AG04449 (cell line): ENCODE measurements around the gene MLPH.
"Not testable (repeated sequence)": the region's sequence is repeated elsewhere in the genome, so short reads cannot be mapped to it uniquely, and the experiment has no call there.

ENCODE experiments used
- CTCF ChIA-PET: fragments of 350-600 bp; formaldehyde crosslinking; extraction: SDS; loops from one replicate; lab custom pipeline; 2021; ENCODE audit warnings: antibody characterized with exemption; lab: Yijun Ruan, JAX
- POLR2A ChIA-PET: fragments of 400-600, 350-600 bp; formaldehyde crosslinking; extraction: SDS; loops from one replicate; lab custom pipeline; 2020; ENCODE audit warnings: antibody characterized with exemption, inconsistent platforms; lab: Yijun Ruan, JAX
- DNase-seq: peaks from one replicate; pipeline ENCODE4 v3.0.0-alpha.2; 2010; ENCODE audit warnings: low read depth, low spot score
- H3K4me3 ChIP-seq: 2 replicates; pipeline ENCODE4 v1.5.1; 2011; ENCODE audit warnings: low read depth, mild to moderate bottlenecking, control low read depth, low read length
- CTCF ChIP-seq: IDR thresholded peaks from one replicate; pipeline ENCODE4 v1.5.1; 2011; ENCODE audit warnings: mild to moderate bottlenecking, moderate library complexity, low read length, control low read depth, inconsistent platforms; ENCODE audit not compliant: insufficient read depth; ENCODE audit errors: missing control alignments

Gene MLPH

DNA sequence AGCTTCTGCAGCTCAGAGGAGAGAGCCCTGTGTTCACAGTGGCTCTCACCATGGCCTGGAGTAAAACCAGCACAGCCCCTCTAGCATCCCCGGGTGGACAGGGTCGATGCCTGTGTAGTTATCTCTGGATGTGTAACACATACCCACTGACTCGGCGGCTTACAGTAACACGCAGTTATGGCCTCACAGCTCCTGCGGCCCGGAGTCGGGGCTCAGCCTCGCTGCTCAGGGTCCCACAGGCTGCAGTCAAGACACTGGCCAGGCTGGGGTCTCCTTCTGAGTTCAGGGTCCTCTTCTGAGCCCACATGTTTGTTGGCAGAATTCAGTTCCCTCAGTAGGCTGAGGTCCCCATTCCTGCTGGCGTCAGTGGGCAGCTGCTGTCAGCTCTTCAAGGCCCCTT lies 106.0 kb downstream of the MLPH start:
- no peak for TF ChIP-seq CTCF
- no peak overlapping the region for H3K4me3 ChIP-seq
- POLR2A ChIA-PET, result no interaction called here
- DNase-seq, result no peak
- CTCF ChIA-PET, result interaction anchor here (1.2 to 4.4 kb wide), 3 partner anchors 12 to 152 kb away, joined by 4 to 18 read pairs (median 8); no protein-coding TSS in a partner anchor

DNA sequence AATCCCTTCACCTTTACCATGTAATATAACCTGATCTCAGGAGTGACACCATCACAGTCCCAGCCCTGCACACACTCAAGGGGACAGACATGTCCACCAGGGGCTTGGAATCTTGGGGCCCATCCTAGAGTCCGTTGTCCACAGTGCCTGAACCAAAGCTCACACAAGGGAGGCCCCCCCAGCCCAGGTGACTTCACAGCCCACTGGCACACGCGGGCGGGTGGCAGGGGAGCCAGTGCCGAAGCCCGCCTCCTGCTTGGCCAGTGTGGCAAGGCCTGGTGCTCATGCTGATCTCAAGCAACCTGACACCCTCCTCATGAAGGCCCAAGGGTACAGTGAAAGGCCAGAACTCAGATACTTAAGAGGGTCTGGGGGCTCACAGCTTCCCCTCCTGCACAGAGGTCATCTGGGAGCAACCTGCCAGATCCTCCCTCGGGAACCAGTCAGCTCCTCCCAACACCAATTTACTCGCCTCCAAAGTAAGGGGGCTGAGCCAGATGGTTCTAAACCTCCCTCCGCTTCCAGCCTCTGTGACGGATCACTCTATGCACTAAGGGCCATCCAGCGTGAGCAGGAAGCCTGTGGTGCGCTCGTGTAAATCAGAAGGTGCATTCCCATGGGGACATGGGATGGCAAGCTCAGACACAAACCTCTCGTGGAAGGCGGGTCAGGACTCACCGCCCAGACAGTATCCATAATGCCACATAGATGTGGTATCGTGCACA lies 106.7 kb downstream of the MLPH start:
- TF ChIP-seq CTCF, result no peak
- no peak overlapping the region for H3K4me3 ChIP-seq
- ChIA-PET CTCF (interaction anchor here (4.4 kb wide), 1 partner anchor 12 kb away, joined by 18 read pairs; no protein-coding TSS in a partner anchor), POLR2A (no interaction called here)
- no peak for DNase-seq

DNA sequence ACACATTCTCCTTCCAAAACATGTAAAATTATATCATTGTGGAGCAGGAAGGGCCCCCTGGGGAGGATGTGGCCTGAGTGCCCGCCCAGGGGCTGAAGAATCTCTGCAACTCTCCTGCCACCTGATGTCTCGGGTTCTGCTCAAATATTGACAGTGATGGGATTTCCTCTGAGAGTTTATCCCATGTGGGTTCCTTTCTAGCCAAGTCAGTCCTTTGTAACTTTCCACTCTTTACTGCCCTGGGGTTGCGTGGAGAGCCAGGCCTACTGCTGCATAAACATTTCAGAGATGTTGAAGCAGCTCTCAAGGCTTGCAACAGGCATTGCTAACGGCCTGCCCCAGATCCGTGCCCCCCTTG lies 107.4 kb downstream of the MLPH start:
- no peak for DNase-seq
- no peak overlapping the region for H3K4me3 ChIP-seq
- CTCF ChIA-PET, result no interaction called here
- TF ChIP-seq CTCF, result no peak
- POLR2A ChIA-PET, result no interaction called here

DNA sequence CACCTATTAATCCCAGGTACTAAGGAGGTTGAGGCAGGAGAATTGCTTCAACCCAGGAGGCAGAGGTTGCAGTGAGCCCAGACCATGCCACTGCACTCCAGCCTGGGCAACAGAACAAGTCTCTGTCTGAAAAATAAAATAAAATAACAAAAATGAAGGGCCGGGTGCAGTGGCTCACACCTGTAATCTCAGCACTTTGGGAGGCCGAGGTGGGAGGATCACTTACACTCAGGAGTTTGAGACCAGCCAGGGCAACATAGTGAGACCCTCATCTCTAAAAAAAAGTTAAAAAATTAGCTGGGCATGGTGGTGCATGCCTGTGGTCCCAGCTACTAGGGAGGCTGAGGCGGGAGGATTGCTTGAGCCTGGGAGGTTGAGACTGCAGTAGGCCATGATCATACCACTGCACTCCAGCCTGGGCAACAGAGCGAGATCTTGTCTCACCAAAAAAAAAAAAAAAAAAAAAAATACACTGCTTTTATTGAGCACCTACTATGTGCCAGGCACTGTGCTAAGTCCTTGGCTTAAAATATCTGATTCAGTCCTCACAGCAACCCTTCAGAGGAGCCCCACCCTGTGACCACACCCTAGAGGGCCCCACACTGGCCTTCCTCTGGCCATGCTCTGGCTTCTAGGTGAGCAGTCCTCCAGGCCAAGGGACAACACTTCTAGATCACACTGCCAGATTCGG lies 108.9 kb downstream of the MLPH start:
- CTCF ChIA-PET, DNase-seq, H3K4me3 ChIP-seq, POLR2A ChIA-PET: not testable (repeated sequence)

DNA sequence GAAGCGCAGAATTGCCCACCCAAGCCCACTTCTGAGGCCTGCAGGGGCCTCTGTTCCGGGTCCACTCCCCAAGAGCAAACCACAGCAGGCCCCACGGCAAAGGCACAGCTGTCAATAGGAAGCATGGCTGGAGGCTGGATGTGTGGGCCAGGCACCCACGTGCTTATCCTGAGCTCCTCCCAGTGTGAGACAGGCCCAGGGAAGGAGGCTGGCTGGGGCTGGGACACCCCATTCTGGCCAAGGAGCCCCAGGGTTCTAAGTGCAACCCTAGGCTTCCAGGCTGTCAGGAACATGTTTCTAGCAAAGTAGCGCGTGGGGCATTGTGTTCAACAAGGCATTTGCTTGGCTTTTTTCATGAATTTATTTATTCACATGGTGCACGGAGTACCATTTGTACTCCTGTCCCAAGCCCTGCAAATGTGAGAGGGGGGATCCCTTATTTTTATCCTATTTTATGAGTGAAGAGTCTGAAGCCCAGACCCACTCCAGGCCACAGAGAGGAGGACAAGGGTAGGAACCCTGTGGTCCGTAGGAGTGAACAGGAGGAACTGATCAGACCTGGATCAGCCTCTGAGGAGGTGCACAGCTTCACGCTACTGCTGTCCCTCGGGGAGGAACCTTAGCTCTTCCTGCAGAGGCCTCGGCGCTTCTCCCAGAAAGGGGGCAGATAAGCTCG lies 109.6 kb downstream of the MLPH start:
- DNase-seq, result no peak
- no peak for TF ChIP-seq CTCF
- ChIA-PET CTCF (interaction anchor here (0.7 to 0.9 kb wide), 2 partner anchors 8 to 25 kb away, joined by 3 read pairs; no protein-coding TSS in a partner anchor), POLR2A (no interaction called here)
- no peak overlapping the region for H3K4me3 ChIP-seq

DNA sequence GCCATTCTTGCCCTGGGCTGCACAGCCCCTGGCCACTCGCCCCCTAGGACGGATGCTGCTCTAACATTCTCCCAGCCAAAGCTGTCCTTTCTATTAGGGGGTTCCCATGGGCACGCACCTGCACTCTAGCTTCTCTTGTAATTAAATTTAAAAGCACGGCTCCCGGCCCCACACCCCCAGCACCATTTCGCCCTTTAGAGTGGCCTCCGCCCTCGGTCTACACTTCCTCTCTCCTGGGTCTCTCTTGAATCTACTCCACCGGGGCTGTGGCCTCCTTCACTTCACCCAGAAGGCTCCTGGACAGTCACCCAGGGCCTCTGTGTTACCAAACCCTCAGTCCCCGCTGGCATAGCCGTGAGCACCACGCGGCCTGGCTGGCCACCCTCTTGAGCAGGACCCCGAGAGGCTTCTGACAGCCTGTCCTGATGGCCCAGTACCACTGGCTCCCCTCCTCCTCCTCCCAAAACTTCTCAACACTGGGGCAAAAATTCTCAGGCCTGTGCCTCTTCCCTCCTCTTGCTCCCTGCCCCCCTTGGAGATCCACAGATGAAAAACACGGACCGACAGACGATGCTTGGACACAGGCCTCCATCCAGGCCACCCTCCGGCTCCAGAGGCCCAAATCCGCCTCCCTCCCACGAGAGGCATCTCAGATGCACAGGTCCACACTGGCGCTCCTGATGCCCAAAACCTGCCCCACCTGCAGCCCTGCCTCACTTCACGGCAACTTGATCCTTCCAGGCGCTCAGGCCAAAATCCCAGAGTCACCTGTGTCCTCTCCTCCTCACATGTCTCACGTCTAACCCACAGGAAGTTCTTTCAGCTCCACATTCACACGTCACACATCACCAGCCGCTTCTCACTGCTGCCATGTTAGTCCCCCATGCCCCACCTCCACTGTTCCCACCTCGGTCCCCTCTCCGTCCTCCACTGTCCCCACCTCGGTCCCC lies 110.4 kb downstream of the MLPH start:
- ChIA-PET POLR2A (no interaction called here), CTCF (interaction anchor here (0.7 to 0.9 kb wide), 2 partner anchors 9 to 26 kb away, joined by 3 read pairs; no protein-coding TSS in a partner anchor)
- DNase-seq, result no peak
- no peak overlapping the region for H3K4me3 ChIP-seq
- TF ChIP-seq CTCF, result no peak
